T-cell (primary cell): ENCODE data around the gene TTC33. TPM values are rescaled to one million over a fixed set of nuclear protein-coding genes. Genes with fewer than 3 reads are reported as not detected.

Source experiments
- ATAC-seq, 4 experiments: fragments of 200-7000 bp in 3 of 4; fragments of 150-1000 bp in 1 of 4; cut with Tn5 transposase; replicated peaks in 1 of 4; 1 replicate in 3 of 4; 2 replicates in 1 of 4; pipeline ENCODE4 v1.10.0; 2021; ENCODE audit warnings: moderate library complexity in 3 of 4, mild to moderate bottlenecking in 2 of 4, moderate number of reproducible peaks in 1 of 4
- CTCF ChIA-PET, 2 donors: fragments of 300-600 bp; sonication (Branson Sonifier 250); formaldehyde crosslinking; loops; one replicate each; lab custom pipeline; 2022; ENCODE audit warnings: antibody characterized with exemption in 2 of 2; lab: Charles Lee
- POLR2A ChIA-PET, 2 donors: fragments of 300-600 bp; sonication (Branson Sonifier 250); formaldehyde crosslinking; loops; one replicate each; lab custom pipeline; 2022; ENCODE audit warnings: antibody characterized with exemption in 2 of 2; lab: Charles Lee
- DNase-seq, 35 experiments: peaks; one replicate each; pipeline versions ENCODE4 v3.0.0 to v3.0.0-alpha.2; 2013 to 2023
- H3K27ac ChIP-seq: one replicate; pipeline ENCODE4 v1.5.1; 2013; ENCODE audit warnings: low read length
- H3K27me3 ChIP-seq, 2 experiments: replicated peaks in 1 of 2; 1 replicate in 1 of 2; 2 replicates in 1 of 2; pipeline versions ENCODE4 v1.6.1 to v1.7.0; 2013; ENCODE audit warnings: low read length in 1 of 2, mixed read lengths in 1 of 2; ENCODE audit not compliant: control insufficient read depth in 2 of 2, insufficient read depth in 2 of 2; ENCODE audit errors: extremely low read depth in 1 of 2
- H3K36me3 ChIP-seq, 2 donors: 1 replicate in 1 of 2; 2 replicates in 1 of 2; pipeline versions ENCODE4 v1.6.1 to v1.7.0; 2013; ENCODE audit warnings: low read length in 1 of 2; ENCODE audit not compliant: control insufficient read depth in 2 of 2, insufficient read depth in 1 of 2; ENCODE audit errors: extremely low read depth in 1 of 2
- H3K4me1 ChIP-seq, 2 experiments: 1 replicate in 1 of 2; 2 replicates in 1 of 2; pipeline versions ENCODE4 v1.6.1 to v1.7.0; 2013; ENCODE audit warnings: low read length in 2 of 2, mixed read lengths in 1 of 2; ENCODE audit not compliant: insufficient read depth in 2 of 2, control insufficient read depth in 1 of 2; ENCODE audit errors: extremely low read depth in 1 of 2
- H3K4me3 ChIP-seq, 2 donors: 1 replicate in 1 of 2; 2 replicates in 1 of 2; pipeline versions ENCODE4 v1.5.1 to v1.7.0; 2013; ENCODE audit warnings: mild to moderate bottlenecking in 2 of 2, low read length in 1 of 2, moderate library complexity in 1 of 2; ENCODE audit not compliant: control insufficient read depth in 1 of 2; ENCODE audit errors: extremely low read depth in 1 of 2
- H3K9me3 ChIP-seq: 2 replicates; pipeline ENCODE4 v1.7.0; 2013
- H3K27ac Mint-ChIP-seq, 2 donors: one replicate each; pipeline ENCODE4 v1.8.0; 2020 to 2021; ENCODE audit warnings: mild to moderate bottlenecking in 2 of 2, mixed read lengths in 2 of 2
- H3K27me3 Mint-ChIP-seq, 2 donors: one replicate each; pipeline ENCODE4 v1.8.0; 2021 to 2022; ENCODE audit warnings: mixed read lengths in 2 of 2
- H3K36me3 Mint-ChIP-seq: one replicate; pipeline ENCODE4 v1.8.0; 2021; ENCODE audit warnings: mixed read lengths
- H3K4me1 Mint-ChIP-seq, 3 donors: one replicate each; pipeline ENCODE4 v1.8.0; 2020 to 2022; ENCODE audit warnings: mixed read lengths in 3 of 3, mild to moderate bottlenecking in 1 of 3
- H3K4me3 Mint-ChIP-seq, 3 donors: one replicate each; pipeline ENCODE4 v1.8.0; 2020 to 2022; ENCODE audit warnings: mild to moderate bottlenecking in 3 of 3, mixed read lengths in 3 of 3, moderate library complexity in 3 of 3
- H3K9me3 Mint-ChIP-seq, 3 donors: one replicate each; pipeline ENCODE4 v1.8.0; 2020 to 2022; ENCODE audit warnings: mixed read lengths in 3 of 3
- WGBS: methylation state at CpG from one replicate; pipeline ENCODE4 v1.1.5; 2013; ENCODE audit warnings: missing lambda C conversion rate; ENCODE audit not compliant: insufficient coverage; 5-methylcytosine and 5-hydroxymethylcytosine counted together
- total RNA-seq, 35 experiments: library from RNA in 6 of 35; stranded (reverse) in 6 of 35; fragments of 120-200 nt in 1 of 35; gene quantifications; one replicate each; pipeline versions ENCODE4 v1.2.1 to v1.2.4 and lab custom pipeline; 2013 to 2026

The TTC33 gene
- total RNA-seq, 5 donors from 2014 or later (not counting 1 experiment from before 2014, with no cell fraction given): 8.3 to 15.4 (median 13.6) TPM

DNA sequence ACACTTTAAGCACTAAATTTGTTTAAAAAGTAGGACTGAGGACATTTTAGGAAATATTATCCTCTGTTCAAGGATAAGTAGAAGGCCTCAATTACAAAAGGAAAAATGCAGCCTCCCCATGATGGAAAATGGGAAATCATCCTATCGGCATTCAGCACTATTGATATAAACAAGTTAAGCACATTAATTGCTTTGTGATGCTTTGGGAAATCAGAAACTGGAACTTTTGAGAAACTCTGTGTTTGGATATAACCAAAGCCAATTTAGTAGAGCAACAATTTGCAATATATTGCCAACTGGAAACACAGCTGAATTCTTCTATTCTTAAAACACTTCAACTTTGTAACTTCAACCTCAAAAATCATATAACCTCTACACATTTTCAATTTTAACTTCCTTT is 141.3 kb downstream of the TTC33 start:
- H3K27ac Mint-ChIP-seq: peak overlapping the region in 1 of 2 donors; percentile 81
- H3K4me1 Mint-ChIP-seq: peaks cover 11 to 31% (median 26%) of the 10 kb centered on the region in 3 donors
- CTCF ChIA-PET: no interaction called here
- Histone ChIP-seq H3K9me3 (no peaks in the 10 kb centered on the region), H3K27me3 (no peaks in the 10 kb centered on the region), H3K4me3 (no peak overlapping the region), H3K27ac (no peak overlapping the region), H3K4me1 (peaks cover 0 to 10% of the 10 kb centered on the region in 2 experiments), H3K36me3 (no peaks in the 10 kb centered on the region)
- no peak for DNase-seq
- ATAC-seq: no peak
- H3K27me3 Mint-ChIP-seq: no peaks in the 10 kb centered on the region
- H3K4me3 Mint-ChIP-seq: no peak overlapping the region
- peaks cover 2 to 4% (median 3%) of the 10 kb centered on the region in 3 donors for H3K9me3 Mint-ChIP-seq
- no CpG with 5 or more reads among the region's 1 CpG for WGBS
- POLR2A ChIA-PET: interaction anchor here in 1 of 2 donors (0.6 to 0.7 kb wide), 2 partner anchors 18 to 67 kb away, joined by 3 to 4 read pairs; no protein-coding TSS in a partner anchor
- no peaks in the 10 kb centered on the region for H3K36me3 Mint-ChIP-seq

DNA sequence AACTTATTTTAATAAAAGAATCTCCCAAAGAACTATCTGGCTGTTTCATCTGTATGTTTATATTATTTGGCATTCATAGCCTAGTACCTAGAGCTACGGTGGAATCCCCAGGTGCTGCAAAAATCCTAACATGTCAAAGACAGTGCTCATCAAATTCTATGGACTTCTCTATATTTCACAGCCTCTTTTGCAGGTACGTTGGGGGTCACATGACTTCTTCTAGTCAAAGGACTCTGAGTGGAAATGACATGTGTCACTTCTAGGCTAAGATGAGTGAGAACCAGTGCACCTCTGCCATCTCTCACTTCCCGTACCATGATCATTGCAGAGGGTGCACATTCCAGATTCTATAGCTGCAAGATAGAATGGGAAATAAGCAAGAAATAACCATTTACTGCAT is 148.6 kb downstream of the TTC33 start:
- H3K27ac Mint-ChIP-seq: no peak overlapping the region
- CTCF ChIA-PET: interaction anchor here in 1 of 2 donors (0.6 kb wide), 1 partner anchor 51 kb away, joined by 3 read pairs; no protein-coding TSS in a partner anchor
- Histone ChIP-seq H3K27ac (no peak overlapping the region), H3K4me1 (peaks cover 8 to 21% of the 10 kb centered on the region in 2 experiments), H3K9me3 (no peaks in the 10 kb centered on the region), H3K27me3 (no peaks in the 10 kb centered on the region), H3K36me3 (no peaks in the 10 kb centered on the region), H3K4me3 (no peak overlapping the region)
- H3K4me1 Mint-ChIP-seq: peaks cover 24 to 35% (median 31%) of the 10 kb centered on the region in 3 donors
- ATAC-seq: no peak
- no peaks in the 10 kb centered on the region for H3K27me3 Mint-ChIP-seq
- no peaks in the 10 kb centered on the region for H3K36me3 Mint-ChIP-seq
- H3K4me3 Mint-ChIP-seq: no peak overlapping the region
- peaks cover 0 to 3% (median 2%) of the 10 kb centered on the region in 3 donors for H3K9me3 Mint-ChIP-seq
- POLR2A ChIA-PET: interaction anchor here in 1 of 2 donors (0.6 kb wide), 1 partner anchor 180 kb away, joined by 3 read pairs; no protein-coding TSS in a partner anchor
- 100% methylated on average over 1 of the region's 3 CpGs for WGBS
- no peak for DNase-seq

DNA sequence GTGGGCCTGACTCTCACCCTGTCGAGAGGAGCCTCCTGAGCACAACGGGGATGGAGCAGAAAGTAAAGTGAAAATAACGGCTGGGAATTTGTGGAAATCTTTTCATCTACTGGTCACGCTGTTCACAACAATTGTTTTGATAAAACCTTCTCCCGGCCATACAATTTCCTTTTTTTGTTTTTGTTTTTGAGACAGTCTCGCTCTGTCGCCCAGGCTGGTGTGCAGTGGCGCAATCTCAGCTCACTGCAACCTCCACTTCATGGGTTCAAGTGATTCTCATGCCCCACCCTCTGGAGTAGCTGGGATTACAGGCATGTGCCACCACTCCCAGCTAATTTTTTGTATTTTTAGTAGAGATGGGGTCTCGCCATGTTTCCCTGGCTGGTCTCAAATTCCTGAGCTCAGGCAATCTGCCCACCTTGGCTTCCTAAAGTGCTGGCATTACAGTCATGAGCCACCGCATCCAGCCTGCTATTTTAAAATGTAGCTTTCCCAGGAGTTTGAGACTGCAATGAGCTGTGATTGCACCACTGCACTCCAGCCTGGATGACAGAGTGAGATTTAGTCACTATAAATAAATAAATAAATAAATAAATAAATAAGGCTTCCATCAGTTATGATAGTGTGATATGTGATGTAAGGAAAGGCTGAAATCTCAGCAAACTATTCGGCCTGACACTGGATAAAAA is 149.5 kb downstream of the TTC33 start:
- peak in 1 of 4 experiments; percentile 16 for ATAC-seq

DNA sequence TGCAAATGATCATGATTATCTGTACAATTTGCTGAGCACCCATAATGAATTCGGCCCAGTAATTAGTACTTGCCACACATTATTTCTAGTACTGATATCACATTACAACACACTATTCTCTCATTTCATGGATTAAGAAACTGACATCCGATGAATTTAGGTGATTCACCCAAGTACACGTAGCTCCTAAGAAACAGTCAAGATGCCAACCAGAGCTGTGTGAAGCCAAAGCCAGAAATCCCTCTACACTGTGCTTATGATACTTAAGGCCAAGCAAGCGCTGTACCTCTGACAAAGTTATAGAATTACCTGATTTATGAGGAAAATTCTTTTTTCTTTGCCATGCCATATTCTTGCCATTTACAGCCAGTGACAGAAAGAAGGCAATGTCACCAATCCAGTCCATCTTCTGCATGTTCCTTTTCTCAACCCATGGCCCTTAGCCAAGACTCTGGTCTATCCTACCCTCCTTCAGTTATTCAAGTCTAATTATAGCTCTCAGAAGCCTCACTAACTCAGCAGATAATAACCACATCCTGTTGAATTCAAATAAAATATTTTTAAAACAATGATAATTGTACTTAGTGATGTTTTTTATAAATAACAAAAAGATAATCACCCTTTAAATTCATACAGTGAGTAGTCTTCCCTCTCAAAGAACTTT is 150.3 kb downstream of the TTC33 start:
- Mint-ChIP-seq H3K4me1 (peaks cover 36 to 50% (median 42%) of the 10 kb centered on the region in 3 donors), H3K27ac (peak overlapping the region; percentile 71 to 76), H3K9me3 (no peaks in the 10 kb centered on the region), H3K27me3 (no peaks in the 10 kb centered on the region), H3K36me3 (no peaks in the 10 kb centered on the region), H3K4me3 (peak overlapping the region; percentile 42 to 60 (median 56))
- H3K4me1 ChIP-seq: peaks cover 8 to 23% of the 10 kb centered on the region in 2 experiments
- DNase-seq (peak in 10 of 35 experiments; percentile 2 to 34 (median 9)), ATAC-seq (peak in 3 of 4 experiments; percentile 52 to 74 (median 60))
- ChIA-PET POLR2A (no interaction called here), CTCF (interaction anchor here in 1 of 2 donors (0.6 kb wide), 1 partner anchor 304 kb away, joined by 3 read pairs; no protein-coding TSS in a partner anchor)
- no peaks in the 10 kb centered on the region for H3K9me3 ChIP-seq
- 95% methylated on average over 3 of the region's 4 CpGs for WGBS
- no peaks in the 10 kb centered on the region for H3K27me3 ChIP-seq
- no peak overlapping the region for H3K4me3 ChIP-seq
- no peaks in the 10 kb centered on the region for H3K36me3 ChIP-seq
- peak overlapping the region; percentile 63 for H3K27ac ChIP-seq

More for the DNA sequence above, 149.5 kb downstream of the TTC33 start:
- Mint-ChIP-seq H3K4me3 (peak overlapping the region; percentile 42 to 60 (median 56)), H3K27ac (peak overlapping the region; percentile 71 to 76), H3K27me3 (no peaks in the 10 kb centered on the region), H3K4me1 (peaks cover 31 to 44% (median 41%) of the 10 kb centered on the region in 3 donors), H3K36me3 (no peaks in the 10 kb centered on the region), H3K9me3 (peaks cover 0 to 3% (median 2%) of the 10 kb centered on the region in 3 donors)
- no peaks in the 10 kb centered on the region for H3K27me3 ChIP-seq
- H3K4me3 ChIP-seq: no peak overlapping the region
- no peaks in the 10 kb centered on the region for H3K9me3 ChIP-seq
- DNase-seq: peak in 1 of 35 experiments; percentile 5
- H3K4me1 ChIP-seq: peaks cover 8 to 23% of the 10 kb centered on the region in 2 experiments
- 60% methylated on average over 5 of the region's 11 CpGs for WGBS
- ChIA-PET CTCF (interaction anchor here (0.5 to 0.6 kb wide), 3 partner anchors 36 to 304 kb away, joined by 3 to 4 read pairs (median 3); no protein-coding TSS in a partner anchor), POLR2A (no interaction called here)
- peak overlapping the region; percentile 63 for H3K27ac ChIP-seq
- no peaks in the 10 kb centered on the region for H3K36me3 ChIP-seq

DNA sequence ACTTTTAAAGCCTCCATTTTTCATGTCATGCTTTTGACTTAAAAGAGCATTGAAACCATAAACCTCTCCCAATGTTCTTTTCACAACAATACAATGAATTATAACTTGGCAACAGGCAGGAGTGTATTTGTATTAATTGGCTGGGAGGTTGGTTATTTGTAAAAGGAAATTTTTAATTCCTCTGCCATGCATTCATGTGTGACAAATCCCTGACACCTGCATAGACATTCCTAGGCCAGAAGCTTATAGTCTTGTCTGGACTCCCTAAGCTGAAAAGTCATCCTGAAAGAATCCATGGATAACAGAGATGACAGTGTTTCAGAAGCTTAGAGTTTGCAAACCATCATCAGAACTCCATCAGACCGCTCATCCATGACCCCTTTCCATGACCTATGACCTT is 152.4 kb downstream of the TTC33 start:
- Mint-ChIP-seq H3K36me3 (no peaks in the 10 kb centered on the region), H3K27me3 (no peaks in the 10 kb centered on the region), H3K27ac (no peak overlapping the region), H3K4me3 (no peak overlapping the region), H3K9me3 (no peaks in the 10 kb centered on the region), H3K4me1 (peaks cover 44 to 61% (median 48%) of the 10 kb centered on the region in 3 donors)
- no CpG with 5 or more reads among the region's 1 CpG for WGBS
- Histone ChIP-seq H3K9me3 (no peaks in the 10 kb centered on the region), H3K4me3 (no peak overlapping the region), H3K27me3 (no peaks in the 10 kb centered on the region), H3K27ac (no peak overlapping the region), H3K4me1 (peaks cover 8 to 23% of the 10 kb centered on the region in 2 experiments), H3K36me3 (no peaks in the 10 kb centered on the region)
- DNase-seq (no peak), ATAC-seq (no peak)
- ChIA-PET POLR2A (interaction anchor here in 1 of 2 donors (0.6 kb wide), 1 partner anchor 166 kb away, joined by 3 read pairs; no protein-coding TSS in a partner anchor), CTCF (no interaction called here)
